ENCODE data around the gene CRTC3.

DNA sequence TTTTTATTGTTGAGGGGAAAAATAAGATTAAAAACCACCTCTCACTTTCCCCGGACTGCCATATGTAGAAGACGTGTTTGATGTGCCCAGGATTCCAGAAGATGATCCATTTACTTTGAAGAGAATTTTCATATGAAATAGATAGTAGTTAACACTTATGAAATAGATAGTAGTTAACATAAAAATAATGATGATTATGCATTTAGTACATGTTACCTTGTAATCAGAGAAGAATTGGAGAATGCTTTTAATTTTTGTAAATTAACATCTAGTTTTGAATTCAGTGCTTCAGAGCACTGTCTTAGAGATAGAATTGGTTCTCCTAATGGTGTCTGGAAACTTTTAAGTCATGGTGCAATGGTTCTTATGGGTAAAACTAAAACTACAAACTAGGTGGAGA lies 46.1 kb upstream of the CRTC3 start:
- no peak for TF ChIP-seq CTCF (conservative IDR thresholded peaks at IDR 0.05; ENCODE audit: low read depth, low read length)
- TF ChIP-seq EZH2 (IDR thresholded peaks at IDR 0.05; ENCODE audit: borderline replicate concordance, low read depth, low read length, poor library complexity, severe bottlenecking) = no peak

Data from A673 (cell line).